Measurements from ENCODE around the gene KIAA1549. TPM values are rescaled to one million over a fixed set of nuclear protein-coding genes. Genes with fewer than 3 reads are reported as not detected.

KIAA1549 gene
- total and polyA plus RNA-seq, 10 of the 15 experiments (the other 5 are each of a cell fraction or from before 2014, with no cell fraction given), result 0.02 to 0.82 (median 0.22) TPM

- Histone ChIP-seq H3K9ac (ENCODE audit: control insufficient read depth, insufficient read depth, low read length) (no peak overlapping the region), H3K4me2 (ENCODE audit: control insufficient read depth, insufficient read depth) (no peak overlapping the region), H3K4me1 (ENCODE audit: control insufficient read depth, insufficient read depth, low read length) (no peaks in the 10 kb centered on the region), H4K20me1 (ENCODE audit: control insufficient read depth, insufficient read depth) (no peaks in the 10 kb centered on the region), H3K4me3 (no peak overlapping the region), H3K27ac (ENCODE audit: control insufficient read depth, insufficient read depth) (no peak overlapping the region), H3K9me3 (replicated peaks; ENCODE audit: control insufficient read depth, insufficient read depth, low read length) (peaks cover 3% of the 10 kb centered on the region; the same call in 1 of the 3 replicates), H2AFZ (ENCODE audit: control insufficient read depth, low read depth, low read length) (no peak overlapping the region), H3K79me2 (ENCODE audit: control insufficient read depth, insufficient read depth, low read length) (no peaks in the 10 kb centered on the region), H3K27me3 (replicated peaks in 1 of 2; ENCODE audit: control insufficient read depth in 2 of 2, insufficient read depth in 2 of 2, low read length in 1 of 2) (no peaks in the 10 kb centered on the region), H3K36me3 (ENCODE audit: control insufficient read depth in 2 of 2, insufficient read depth in 2 of 2, low read length in 1 of 2) (no peaks in the 10 kb centered on the region)
- intact Hi-C loops (cut with micrococcal nuclease; ENCODE audit: unreplicated experiment) (no loop called here), in situ Hi-C loops (cut with MboI) (no loop called here)
- DNase-seq (ENCODE audit: low read depth, low spot score) (no peak), ATAC-seq (no peak), FAIRE-seq (no peak)
- ChIA-PET CTCF (interaction anchor here (0.7 kb wide), 1 partner anchor 203 kb away, joined by 5 read pairs; no protein-coding TSS in a partner anchor), RAD21 (ENCODE audit: unreplicated experiment) (no interaction called here), SMC1A (ENCODE audit: uncharacterized antibody, unreplicated experiment) (no interaction called here), POLR2A (no interaction called here)
- TF ChIP-seq MEF2A (IDR thresholded peaks at IDR 0.05; ENCODE audit: insufficient read depth, low read depth, low read length) (no peak), SREBF1 (IDR thresholded peaks at IDR 0.05; ENCODE audit: low read length) (no peak), ATF2 (IDR thresholded peaks at IDR 0.05; ENCODE audit: low read length) (no peak), ZBTB11 (CRISPR knock-in tag; IDR thresholded peaks at IDR 0.05) (no peak), NRF1 (conservative IDR thresholded peaks at IDR 0.05; ENCODE audit: low read depth, low read length) (no peak), TCF3 (IDR thresholded peaks at IDR 0.05; ENCODE audit: borderline replicate concordance, insufficient read depth, low read depth, low read length) (no peak), SKIL (IDR thresholded peaks at IDR 0.05; ENCODE audit: low read depth, poor library complexity, severe bottlenecking) (no peak), BACH1 (IDR thresholded peaks at IDR 0.05; ENCODE audit: borderline replicate concordance) (no peak), PBX3 (IDR thresholded peaks at IDR 0.05; ENCODE audit: insufficient replicate concordance, low read depth, low read length) (no peak)
- BruUV-seq (replicated peaks), result no TSS peak
Measured at GRCh38 chr7:138857728-138858127, 123.5 kb downstream of the KIAA1549 start.
